CD4-positive, CD25-positive, alpha-beta regulatory T cell (primary cell): Measurements from ENCODE around the gene EPM2A. TPM values are rescaled to one million over a fixed set of nuclear protein-coding genes. Genes with fewer than 3 reads are reported as not detected.

Experiments used
- ATAC-seq, 2 donors: fragments of 150-1000 bp; cut with Tn5 transposase; one replicate each; pipeline ENCODE4 v1.10.0; 2021; ENCODE audit warnings: low read depth in 2 of 2, moderate number of reproducible peaks in 2 of 2, moderate library complexity in 1 of 2
- DNase-seq, 3 donors: peaks; one replicate each; pipeline versions ENCODE4 v3.0.0 to v3.0.0-alpha.2; 2012 to 2022; ENCODE audit warnings: mixed read lengths in 1 of 3
- H3K27ac ChIP-seq: one replicate; pipeline ENCODE4 v1.7.0; 2013; ENCODE audit warnings: mild to moderate bottlenecking, low read length; ENCODE audit not compliant: insufficient read depth, poor library complexity, severe bottlenecking
- H3K27me3 ChIP-seq: one replicate; pipeline ENCODE4 v1.7.0; 2013; ENCODE audit warnings: low read length; ENCODE audit not compliant: control insufficient read depth, insufficient read depth
- H3K36me3 ChIP-seq: one replicate; pipeline ENCODE4 v1.7.0; 2013; ENCODE audit warnings: mild to moderate bottlenecking, low read length, moderate library complexity; ENCODE audit not compliant: control insufficient read depth, insufficient read depth
- H3K4me1 ChIP-seq: 2 replicates; pipeline ENCODE4 v1.7.0; 2013; ENCODE audit warnings: mild to moderate bottlenecking, low read length; ENCODE audit not compliant: insufficient read depth, control insufficient read depth, poor library complexity, severe bottlenecking
- H3K4me3 ChIP-seq: one replicate; pipeline ENCODE4 v1.7.0; 2013; ENCODE audit warnings: low read depth, mild to moderate bottlenecking, low read length, moderate library complexity
- H3K9me3 ChIP-seq, 2 experiments: 1 replicate in 1 of 2; 2 replicates in 1 of 2; pipeline ENCODE4 v1.7.0; 2013; ENCODE audit warnings: low read length in 2 of 2, mild to moderate bottlenecking in 1 of 2, moderate library complexity in 1 of 2; ENCODE audit not compliant: control insufficient read depth in 2 of 2
- H3K27ac Mint-ChIP-seq, 3 donors: one replicate each; pipeline ENCODE4 v1.8.0; 2020 to 2022; ENCODE audit warnings: mild to moderate bottlenecking in 3 of 3, mixed read lengths in 3 of 3, moderate library complexity in 2 of 3
- H3K27me3 Mint-ChIP-seq: one replicate; pipeline ENCODE4 v1.8.0; 2022; ENCODE audit warnings: mild to moderate bottlenecking, mixed read lengths
- H3K36me3 Mint-ChIP-seq: one replicate; pipeline ENCODE4 v1.8.0; 2020; ENCODE audit warnings: mixed read lengths
- H3K4me1 Mint-ChIP-seq, 4 donors: one replicate each; pipeline ENCODE4 v1.8.0; 2020 to 2022; ENCODE audit warnings: mixed read lengths in 4 of 4, mild to moderate bottlenecking in 1 of 4
- H3K4me3 Mint-ChIP-seq, 4 donors: one replicate each; pipeline ENCODE4 v1.8.0; 2020 to 2022; ENCODE audit warnings: mild to moderate bottlenecking in 4 of 4, mixed read lengths in 4 of 4, moderate library complexity in 3 of 4
- H3K9me3 Mint-ChIP-seq, 7 donors: one replicate each; pipeline ENCODE4 v1.8.0; 2020 to 2022; ENCODE audit warnings: mixed read lengths in 7 of 7, mild to moderate bottlenecking in 3 of 7, moderate library complexity in 2 of 7
- polyA plus RNA-seq, 4 donors: library from polyadenylated mRNA; unstranded; fragments of 300-500 nt; fragmentation: Illumina TruSeq; gene quantifications; one replicate each; pipeline ENCODE4 v1.2.3, GENCODE V29; 2021
- total RNA-seq: library from RNA; stranded (reverse); gene quantifications from one replicate; pipeline ENCODE4 v1.2.3, GENCODE V29; 2022

EPM2A gene
- total RNA-seq = 6.8 TPM
- polyA plus RNA-seq = 1 to 10 TPM; 5.1 to 6.1 (median 5.5) TPM

- peak within 1 kb of the TSS; percentile 78 for H3K27ac ChIP-seq
- no peaks in the 10 kb centered on the region for H3K9me3 ChIP-seq
- peak within 1 kb of the TSS; percentile 93 for H3K4me3 ChIP-seq
- Mint-ChIP-seq H3K27me3 (no peaks in the 10 kb centered on the region), H3K4me3 (peak within 1 kb of the TSS; percentile 96 to 100 (median 98)), H3K9me3 (peaks cover 0 to 3% (median 0%) of the 10 kb centered on the region in 7 donors), H3K36me3 (no peaks in the 10 kb centered on the region), H3K4me1 (peaks cover 0 to 17% (median 10%) of the 10 kb centered on the region in 4 donors), H3K27ac (peak within 1 kb of the TSS; percentile 97 to 99 (median 98))
- peaks cover 15% of the 10 kb centered on the region for H3K4me1 ChIP-seq
- ATAC-seq (peak; percentile 59 to 66), DNase-seq (peak; percentile 38 to 81 (median 64))
- no peaks in the 10 kb centered on the region for H3K36me3 ChIP-seq
- no peaks in the 10 kb centered on the region for H3K27me3 ChIP-seq
Observed at GRCh38 chr6:145735356-145736165, at the start of gene EPM2A. Gene EPM2A (minus strand): TSS chr6:145735520. CDS start chr6:145735498, 22 bp downstream.

DNA sequence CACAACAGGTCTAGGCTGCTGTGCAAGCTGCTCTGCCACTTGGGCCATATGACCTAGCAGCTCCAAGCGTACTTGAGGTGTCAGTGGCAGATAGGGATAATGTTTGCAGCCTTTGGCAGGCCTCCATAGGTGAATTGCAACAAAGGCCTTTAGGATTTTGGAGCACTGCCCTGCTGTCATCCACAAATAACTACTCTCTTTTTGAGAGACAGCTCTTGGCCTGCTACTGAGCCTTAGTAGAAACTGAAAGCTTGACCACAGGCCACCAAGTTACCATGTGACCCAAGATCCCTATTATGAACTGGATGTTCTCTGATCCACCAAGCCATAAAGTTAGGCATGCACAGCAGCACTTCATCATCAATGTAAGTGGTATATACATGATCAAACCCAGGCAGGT is 49.4 kb upstream of the EPM2A start:
- Mint-ChIP-seq H3K9me3 (peaks cover 0 to 21% (median 8%) of the 10 kb centered on the region in 7 donors), H3K36me3 (peaks cover 8% of the 10 kb centered on the region), H3K27me3 (no peaks in the 10 kb centered on the region), H3K27ac (no peak overlapping the region), H3K4me1 (no peaks in the 10 kb centered on the region), H3K4me3 (no peak overlapping the region)
- Histone ChIP-seq H3K36me3 (no peaks in the 10 kb centered on the region), H3K4me3 (no peak overlapping the region), H3K9me3 (no peaks in the 10 kb centered on the region), H3K27me3 (no peaks in the 10 kb centered on the region), H3K27ac (no peak overlapping the region), H3K4me1 (no peaks in the 10 kb centered on the region)
- DNase-seq = no peak
- ATAC-seq = no peak

DNA sequence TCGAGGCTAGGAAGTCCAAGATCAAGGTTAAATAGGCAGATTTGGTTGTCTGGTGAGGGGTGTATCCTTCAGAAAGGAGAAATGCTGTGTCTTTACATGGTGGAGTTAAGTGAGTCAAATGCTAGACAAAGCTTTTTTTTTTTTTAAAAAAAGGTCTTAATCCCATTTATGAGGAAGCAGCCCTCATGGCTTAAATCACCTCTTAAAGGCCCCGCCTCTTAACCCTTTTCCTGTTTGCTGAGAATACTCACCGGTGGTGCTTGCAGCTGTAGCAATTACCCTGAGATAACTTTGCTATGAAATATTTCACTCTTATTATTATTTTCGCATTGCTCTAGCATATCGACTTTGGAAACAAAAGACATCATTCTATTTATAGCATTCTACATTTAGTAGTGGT is 48.5 kb upstream of the EPM2A start:
- Histone ChIP-seq H3K4me3 (no peak overlapping the region), H3K36me3 (no peaks in the 10 kb centered on the region), H3K9me3 (no peaks in the 10 kb centered on the region), H3K27ac (no peak overlapping the region), H3K4me1 (no peaks in the 10 kb centered on the region), H3K27me3 (no peaks in the 10 kb centered on the region)
- Mint-ChIP-seq H3K4me3 (no peak overlapping the region), H3K9me3 (peaks cover 0 to 22% (median 8%) of the 10 kb centered on the region in 7 donors), H3K27me3 (no peaks in the 10 kb centered on the region), H3K27ac (no peak overlapping the region), H3K4me1 (no peaks in the 10 kb centered on the region), H3K36me3 (peaks cover 8% of the 10 kb centered on the region)
- ATAC-seq (no peak), DNase-seq (peak in 1 of 3 donors; percentile 53)

DNA sequence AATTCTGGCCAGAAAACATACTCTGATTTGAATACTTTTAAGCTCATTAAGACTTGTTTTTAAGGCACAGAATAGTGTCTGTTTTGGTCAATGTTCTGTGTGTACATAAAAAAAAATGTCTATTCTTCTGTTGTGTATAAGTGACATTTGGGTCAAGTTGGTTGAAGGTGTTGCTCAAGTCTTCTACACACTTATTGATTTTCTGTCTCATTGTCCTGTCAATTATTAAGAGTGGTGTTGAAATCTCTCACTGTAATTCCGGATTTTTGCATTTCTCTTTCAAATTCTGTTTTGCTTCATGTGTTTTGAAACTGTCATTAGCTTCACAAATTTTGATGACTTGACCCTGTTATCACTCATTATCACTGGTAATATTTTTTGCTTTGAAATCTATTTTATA is 37.5 kb upstream of the EPM2A start:
- no peak overlapping the region for H3K27ac Mint-ChIP-seq
- no peaks in the 10 kb centered on the region for H3K4me1 Mint-ChIP-seq
- no peaks in the 10 kb centered on the region for H3K4me1 ChIP-seq
- no peak overlapping the region for H3K4me3 ChIP-seq
- H3K27me3 ChIP-seq = no peaks in the 10 kb centered on the region
- H3K36me3 ChIP-seq = no peaks in the 10 kb centered on the region
- H3K9me3 Mint-ChIP-seq = peaks cover 0 to 13% (median 2%) of the 10 kb centered on the region in 7 donors
- DNase-seq (no peak), ATAC-seq (no peak)
- H3K36me3 Mint-ChIP-seq = no peaks in the 10 kb centered on the region
- no peak overlapping the region for H3K27ac ChIP-seq
- H3K27me3 Mint-ChIP-seq = no peaks in the 10 kb centered on the region
- no peaks in the 10 kb centered on the region for H3K9me3 ChIP-seq
- H3K4me3 Mint-ChIP-seq = no peak overlapping the region

- H3K36me3 ChIP-seq = no peaks in the 10 kb centered on the region
- Mint-ChIP-seq H3K27me3 (no peaks in the 10 kb centered on the region), H3K9me3 (peaks cover 0 to 2% (median 1%) of the 10 kb centered on the region in 7 donors), H3K4me3 (no peak overlapping the region), H3K36me3 (no peaks in the 10 kb centered on the region), H3K4me1 (no peaks in the 10 kb centered on the region), H3K27ac (no peak overlapping the region)
- DNase-seq = no peak
- H3K27ac ChIP-seq = no peak overlapping the region
- H3K9me3 ChIP-seq = no peaks in the 10 kb centered on the region
- no peak for ATAC-seq
- no peak overlapping the region for H3K4me3 ChIP-seq
- H3K4me1 ChIP-seq = no peaks in the 10 kb centered on the region
- H3K27me3 ChIP-seq = no peaks in the 10 kb centered on the region
Observed at GRCh38 chr6:145765449-145765848, 30.1 kb upstream of the EPM2A start.

DNA sequence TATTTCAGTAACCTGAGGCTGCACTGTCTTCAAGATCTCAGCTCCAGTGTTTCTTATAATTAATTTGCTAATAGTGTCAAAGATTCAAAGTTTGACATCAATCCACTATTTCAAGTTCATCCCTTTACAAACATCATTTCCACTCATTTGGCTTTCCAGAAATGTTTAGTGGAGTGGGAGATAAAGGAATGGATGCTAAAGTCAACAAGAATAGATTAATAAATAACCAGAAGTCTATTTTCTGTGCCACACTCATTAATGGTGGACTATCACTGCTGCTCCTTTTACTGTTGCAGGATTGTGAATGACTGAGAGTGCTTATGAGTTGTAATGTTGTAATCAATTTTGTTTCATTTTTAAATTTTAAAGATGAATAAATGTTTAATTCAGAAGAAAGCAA is 28.4 kb upstream of the EPM2A start:
- Histone ChIP-seq H3K27me3 (no peaks in the 10 kb centered on the region), H3K9me3 (no peaks in the 10 kb centered on the region), H3K27ac (no peak overlapping the region), H3K36me3 (no peaks in the 10 kb centered on the region), H3K4me1 (no peaks in the 10 kb centered on the region), H3K4me3 (no peak overlapping the region)
- Mint-ChIP-seq H3K27ac (no peak overlapping the region), H3K9me3 (no peaks in the 10 kb centered on the region), H3K27me3 (no peaks in the 10 kb centered on the region), H3K4me3 (no peak overlapping the region), H3K36me3 (no peaks in the 10 kb centered on the region), H3K4me1 (no peaks in the 10 kb centered on the region)
- ATAC-seq (no peak), DNase-seq (no peak)

- Histone ChIP-seq H3K4me3 (no peak overlapping the region), H3K27ac (no peak overlapping the region), H3K27me3 (no peaks in the 10 kb centered on the region), H3K9me3 (no peaks in the 10 kb centered on the region), H3K36me3 (no peaks in the 10 kb centered on the region), H3K4me1 (no peaks in the 10 kb centered on the region)
- no peaks in the 10 kb centered on the region for H3K36me3 Mint-ChIP-seq
- no peak for ATAC-seq
- H3K4me3 Mint-ChIP-seq = no peak overlapping the region
- H3K4me1 Mint-ChIP-seq = no peaks in the 10 kb centered on the region
- H3K27ac Mint-ChIP-seq = no peak overlapping the region
- H3K9me3 Mint-ChIP-seq = no peaks in the 10 kb centered on the region
- H3K27me3 Mint-ChIP-seq = no peaks in the 10 kb centered on the region
- DNase-seq = peak in 1 of 3 donors; percentile 16
Observed at GRCh38 chr6:145761584-145761983, 26.3 kb upstream of the EPM2A start.

- DNase-seq (no peak), ATAC-seq (no peak)
- Histone ChIP-seq H3K27ac (no peak overlapping the region), H3K4me3 (no peak overlapping the region), H3K4me1 (no peaks in the 10 kb centered on the region), H3K27me3 (no peaks in the 10 kb centered on the region), H3K36me3 (no peaks in the 10 kb centered on the region), H3K9me3 (no peaks in the 10 kb centered on the region)
- Mint-ChIP-seq H3K4me3 (no peak overlapping the region), H3K9me3 (peaks cover 0 to 1% (median 0%) of the 10 kb centered on the region in 7 donors), H3K36me3 (no peaks in the 10 kb centered on the region), H3K27me3 (no peaks in the 10 kb centered on the region), H3K27ac (no peak overlapping the region), H3K4me1 (no peaks in the 10 kb centered on the region)
Observed at GRCh38 chr6:145758113-145758512, 22.8 kb upstream of the EPM2A start.
